ENCODE results near the gene KREMEN1.

GRCh38 chr22:29175312-29175835 is 102.5 kb downstream of the KREMEN1 start:
- TF ChIP-seq CTCF (IDR thresholded peaks at IDR 0.05), result no peak
- TF ChIP-seq EZH2phosphoT487 (IDR thresholded peaks at IDR 0.05), result no peak

Measured in neural progenitor cell (in vitro differentiated cells).